Activated T-cell treated with anti-CD3 and anti-CD28 coated beads, Interleukin-2, amount 50 U/mL, for 1 hour (primary cell): ENCODE results near the gene NPB.

ENCODE experiments used
- DNase-seq: peaks from one replicate; pipeline ENCODE4 v3.0.0-alpha.2; 2020

The NPB gene

DNA sequence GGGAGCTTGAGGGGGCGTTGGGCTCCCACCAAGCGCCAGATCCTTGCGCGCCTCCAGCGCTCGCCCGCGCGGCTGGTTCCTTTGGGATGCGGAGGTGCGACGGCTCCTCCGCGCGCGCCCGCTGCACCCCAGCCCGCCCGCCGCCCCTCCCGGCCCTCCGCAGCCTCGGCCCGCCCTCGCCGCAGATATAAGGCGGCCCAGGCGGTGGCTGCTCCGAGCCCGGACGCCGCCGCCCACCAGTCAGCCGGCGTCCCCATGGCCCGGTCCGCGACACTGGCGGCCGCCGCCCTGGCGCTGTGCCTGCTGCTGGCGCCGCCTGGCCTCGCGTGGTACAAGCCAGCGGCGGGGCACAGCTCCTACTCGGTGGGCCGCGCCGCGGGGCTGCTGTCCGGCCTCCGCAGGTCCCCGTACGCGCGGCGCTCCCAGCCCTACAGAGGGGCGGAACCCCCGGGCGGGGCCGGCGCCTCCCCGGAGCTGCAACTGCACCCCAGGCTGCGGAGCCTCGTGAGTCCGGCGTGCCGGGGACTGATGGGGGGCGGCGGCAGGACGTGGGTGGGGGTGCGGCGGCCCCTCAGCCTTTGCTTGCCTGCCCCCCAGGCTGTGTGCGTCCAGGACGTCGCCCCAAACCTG is at the start of gene NPB:
Gene NPB (plus strand): TSS at position 216 of the 630 bp plus-strand sequence. CDS start 40 bp downstream, at position 256.
- DNase-seq: no peak

DNA sequence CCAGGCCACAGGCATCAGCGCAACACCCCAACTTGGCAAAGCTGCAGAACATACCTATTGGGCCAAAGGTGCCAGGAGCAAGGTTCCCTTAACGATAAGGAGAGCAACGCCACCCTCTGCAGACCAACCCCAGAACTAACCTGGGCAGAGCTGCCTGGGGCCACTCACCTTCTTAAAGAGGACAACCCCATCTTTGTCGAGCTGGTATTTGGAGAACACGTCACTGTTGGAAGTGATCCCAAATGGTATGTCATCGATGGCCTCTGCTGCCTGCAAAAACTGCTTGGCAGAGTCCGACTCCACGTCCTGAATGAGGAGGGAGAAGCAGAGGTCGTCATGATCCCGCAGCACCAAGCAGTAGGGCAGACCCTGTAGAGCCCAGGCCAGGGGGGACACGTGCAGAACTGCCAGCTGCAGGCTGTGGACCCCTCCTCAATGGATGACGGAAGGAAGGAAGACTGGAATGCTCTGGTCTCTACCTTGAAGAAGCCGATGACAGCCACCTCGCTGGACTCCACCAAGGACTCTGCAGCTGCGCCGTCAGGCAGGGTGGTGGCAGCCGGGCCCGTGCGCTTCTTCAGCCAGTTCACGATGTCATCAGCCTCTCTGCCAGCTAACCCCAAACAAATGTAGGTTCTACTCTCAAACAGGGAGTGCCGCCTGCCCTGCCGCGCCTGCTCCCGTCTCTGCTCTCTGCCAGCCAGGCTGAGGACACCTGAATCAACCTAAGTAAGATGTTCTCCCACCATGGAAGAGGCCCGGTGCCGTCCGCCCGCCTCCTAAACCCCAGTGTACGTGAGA is 46.9 kb upstream of the NPB start:
- DNase-seq: no peak

DNA sequence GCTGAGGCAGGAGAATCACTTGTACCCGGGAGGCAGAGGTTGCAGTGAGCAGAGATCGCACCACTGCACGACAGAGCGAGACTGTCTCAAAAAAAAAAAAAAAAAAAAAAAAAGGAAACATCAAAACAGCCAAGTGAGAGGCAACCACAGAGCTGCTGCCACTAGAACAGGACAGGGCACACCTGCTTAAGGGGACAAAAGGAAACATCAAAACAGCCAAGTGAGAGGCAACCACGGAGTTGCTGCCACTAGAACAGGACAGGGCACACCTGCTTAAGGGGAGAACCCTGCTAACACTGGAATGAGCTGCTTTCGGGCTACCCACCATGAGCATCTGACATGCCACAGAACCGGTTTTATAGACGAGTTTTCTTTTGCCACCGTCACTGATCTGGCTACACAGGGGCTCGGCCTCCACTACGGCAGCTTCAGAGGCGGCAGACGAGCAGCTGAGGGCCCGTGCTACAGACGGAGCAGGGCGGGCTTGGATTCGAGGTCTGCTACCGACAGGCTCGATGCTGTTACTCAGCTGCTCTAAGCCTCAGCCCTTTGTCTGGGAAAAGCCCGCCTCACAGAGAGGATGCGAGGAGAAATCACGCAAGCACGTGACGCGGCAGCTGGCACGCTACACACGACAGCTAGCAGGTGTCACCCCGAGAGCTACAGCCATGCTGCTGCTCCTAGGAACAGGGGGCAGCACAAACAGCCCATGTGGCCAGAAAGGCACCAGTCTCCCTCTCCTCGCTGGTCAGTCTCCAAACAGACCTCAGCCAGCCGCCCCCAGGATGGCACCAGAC is 43.7 kb upstream of the NPB start:
- DNase-seq: no peak

DNA sequence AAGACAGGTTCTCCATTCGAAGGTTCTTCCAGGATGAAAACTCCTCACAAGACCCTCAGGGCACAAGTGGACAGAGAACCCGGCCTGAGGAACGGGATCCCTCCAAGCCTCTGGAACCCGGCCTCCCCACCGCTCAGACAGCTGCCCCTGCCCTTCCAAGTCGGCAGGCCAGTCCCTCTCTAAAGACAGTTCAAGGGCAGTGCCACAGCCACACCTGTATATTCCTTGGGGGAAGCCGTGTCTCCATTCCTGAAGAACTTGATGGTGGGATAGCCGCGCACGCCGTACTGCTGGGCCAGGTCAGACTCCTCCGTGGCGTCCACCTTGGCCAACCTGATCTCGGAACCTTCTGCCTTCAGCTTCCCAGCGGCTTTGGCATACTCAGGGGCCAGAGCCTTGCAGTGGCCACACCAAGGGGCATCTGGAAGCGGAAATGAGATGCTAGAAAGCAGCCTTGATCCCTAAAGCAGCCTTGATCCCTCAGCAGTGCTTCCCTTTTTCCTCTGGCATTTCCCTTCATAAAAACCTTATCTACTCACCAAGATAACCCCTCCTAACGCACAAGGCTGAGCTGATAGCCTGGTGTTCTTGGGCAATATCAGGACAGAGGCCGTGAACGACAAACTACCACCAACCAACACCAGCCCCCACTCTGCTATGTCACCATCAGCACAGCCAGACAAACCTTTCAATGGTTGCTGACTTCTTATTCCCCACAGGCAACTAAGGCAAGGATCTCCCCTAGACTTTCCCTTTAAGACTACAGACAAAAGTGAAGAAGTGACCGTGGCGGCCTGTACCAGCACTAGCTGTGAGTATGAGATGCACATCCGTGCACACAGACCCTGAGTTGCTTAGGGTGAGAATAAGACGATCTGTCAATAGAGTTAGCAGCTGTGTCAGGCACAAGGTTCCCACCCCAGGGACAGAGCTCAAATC is 42.8 kb upstream of the NPB start:
- DNase-seq: no peak

DNA sequence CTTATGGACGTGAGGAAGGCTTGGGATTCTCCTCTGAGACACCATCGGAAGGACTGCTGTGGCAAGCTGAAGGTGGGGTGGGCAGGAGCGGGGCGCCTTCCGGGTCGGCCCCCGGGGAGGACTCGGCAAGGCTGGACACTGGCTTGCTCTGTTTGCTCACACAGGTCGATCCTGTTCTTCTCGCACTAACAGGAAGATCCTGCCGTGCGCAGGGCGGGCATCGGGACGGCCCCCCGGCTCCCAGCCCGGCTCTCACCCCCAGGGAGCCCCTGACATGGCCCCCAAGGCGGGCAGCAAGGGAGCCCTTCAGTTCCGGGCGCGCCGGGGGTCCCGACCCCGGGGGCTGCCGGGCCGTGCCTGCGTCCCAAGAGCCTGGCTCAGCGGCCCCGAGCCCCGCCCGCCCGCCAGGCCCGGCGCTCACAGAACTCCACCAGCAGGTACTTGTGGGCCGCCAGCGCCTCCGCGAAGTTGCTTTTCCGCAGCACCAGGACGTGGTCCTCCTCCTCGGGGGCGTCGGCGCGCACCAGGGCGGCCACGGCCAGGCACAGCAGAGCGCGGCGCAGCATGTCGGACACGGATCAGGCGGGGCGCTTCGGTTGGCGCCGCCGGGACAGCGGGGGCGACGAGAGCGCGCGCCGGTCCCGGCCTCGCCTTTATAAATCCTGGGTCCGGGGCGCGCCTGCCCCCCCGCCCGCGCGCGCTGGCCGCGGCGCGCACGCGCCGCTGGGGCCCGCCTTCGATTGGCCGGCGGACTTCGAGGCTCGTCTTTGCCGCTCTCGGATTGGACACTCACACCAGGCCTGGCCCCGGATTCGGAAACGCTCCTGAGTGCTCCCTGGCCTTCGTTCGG is 41.9 kb upstream of the NPB start, which contains the start of gene P4HB:
Gene P4HB (minus strand): TSS at position 630 of the 850 bp plus-strand sequence. CDS start 64 bp downstream, at position 566.
- DNase-seq: peak; percentile 94

DNA sequence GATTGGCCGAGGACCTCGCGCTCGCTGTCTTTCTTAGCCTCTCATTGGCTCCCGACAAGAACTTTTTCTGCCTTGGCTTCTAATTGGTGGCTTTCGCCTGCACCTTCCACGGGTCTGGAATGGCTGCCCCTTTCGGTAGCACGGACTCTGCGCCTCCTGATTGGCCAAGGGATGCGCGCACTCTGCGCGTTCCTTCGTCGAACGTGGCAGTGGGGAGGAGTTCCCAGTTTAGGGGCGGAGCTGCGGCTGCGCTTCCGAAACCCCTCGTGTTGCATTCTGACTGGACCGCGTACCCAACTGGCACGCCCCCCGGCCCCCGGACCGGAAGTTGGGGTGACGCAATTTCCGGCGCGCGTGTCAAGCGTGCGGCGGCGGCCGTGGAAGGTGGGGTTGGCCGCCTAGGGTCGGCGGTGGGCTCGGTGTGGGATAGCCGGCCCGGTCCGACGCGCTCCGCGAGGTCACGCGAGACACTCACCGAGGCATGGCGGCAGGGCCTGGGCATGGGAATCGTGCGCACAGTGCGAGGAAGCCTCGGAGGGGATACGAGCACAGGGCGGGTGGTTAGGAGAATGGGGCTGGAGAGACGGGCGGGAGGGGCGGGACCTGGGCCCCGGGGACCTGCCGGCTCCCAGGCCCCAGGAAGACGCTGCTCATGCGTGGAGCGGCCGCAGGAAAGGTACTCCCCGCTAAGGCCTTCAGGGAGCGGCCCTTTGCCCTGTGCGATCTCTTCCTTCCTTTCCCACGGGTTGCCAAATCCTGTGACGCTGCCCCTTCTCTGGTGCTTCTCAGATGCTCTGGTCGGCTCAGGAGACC is 41.1 kb upstream of the NPB start:
- peak; percentile 99 for DNase-seq

DNA sequence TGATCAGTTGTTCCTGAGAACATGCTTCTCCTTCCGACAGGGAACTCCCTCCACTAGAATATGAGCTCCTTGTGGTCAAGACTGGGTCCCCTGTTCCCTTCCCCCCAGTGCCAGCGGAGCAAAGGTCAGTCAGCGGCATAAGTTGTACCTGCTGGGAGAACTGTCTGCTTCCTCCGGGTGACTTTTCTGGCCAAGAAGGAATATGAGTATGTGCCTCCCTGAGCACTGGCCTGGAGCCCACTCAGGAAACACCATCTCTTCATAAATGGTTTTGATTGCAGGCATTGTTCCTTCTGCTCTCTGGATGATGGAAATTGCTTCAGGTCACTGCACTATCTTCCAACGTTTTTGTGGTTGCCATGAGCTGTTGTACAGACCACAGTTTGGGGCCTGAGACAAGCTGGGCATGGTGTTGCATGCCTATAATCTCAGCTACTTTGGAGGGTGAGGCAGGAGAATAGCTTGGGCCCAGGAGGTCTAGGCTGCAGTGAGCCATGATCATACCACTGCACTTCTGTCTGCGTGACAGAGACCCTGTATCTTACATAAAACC is 38.8 kb upstream of the NPB start:
- no peak for DNase-seq

DNA sequence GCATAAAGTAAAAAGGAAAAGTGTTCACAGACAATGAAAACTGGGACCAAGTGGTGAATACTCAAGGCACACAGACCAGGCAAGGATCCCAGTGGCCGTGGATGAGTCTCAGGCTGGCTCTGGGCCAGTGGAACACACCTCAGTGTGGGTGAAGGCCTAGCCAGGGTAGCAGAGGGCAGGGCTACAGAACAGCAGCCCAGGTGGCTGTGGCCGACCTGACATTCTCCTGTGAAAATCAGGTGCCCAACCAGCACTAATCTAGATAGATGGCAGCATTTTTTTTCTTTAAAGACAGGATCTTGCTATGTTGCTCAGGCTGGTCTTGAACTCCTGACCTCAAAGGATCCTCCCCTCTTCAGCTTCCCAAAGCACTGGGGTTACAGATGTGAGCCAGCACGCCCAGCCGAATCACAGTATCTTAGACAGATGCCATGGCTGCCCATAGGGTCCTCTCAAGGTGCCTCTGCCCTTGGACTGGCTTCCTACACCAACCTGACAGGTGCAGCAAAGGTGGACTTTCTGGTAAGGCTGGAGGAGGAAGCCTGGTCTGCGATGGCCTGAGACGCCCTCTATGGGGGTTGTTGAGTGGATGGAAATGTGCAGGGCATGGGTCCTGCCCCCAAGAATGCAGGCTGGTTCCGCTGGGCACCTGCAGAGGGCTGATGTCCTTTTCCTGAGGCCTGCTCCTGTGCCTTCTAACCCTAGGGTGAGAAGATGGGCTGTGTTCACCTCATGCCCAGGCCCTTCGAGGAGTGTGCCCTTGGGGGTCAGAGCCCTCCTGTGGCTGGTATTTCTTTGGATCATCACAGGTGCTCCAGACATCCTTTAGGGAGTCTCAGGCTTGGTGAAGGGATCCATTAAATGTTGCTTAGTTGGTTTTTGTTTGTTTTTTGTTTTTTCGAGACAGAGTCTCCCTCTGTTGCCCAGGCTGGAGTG is 37.9 kb upstream of the NPB start:
- DNase-seq: no peak

DNA sequence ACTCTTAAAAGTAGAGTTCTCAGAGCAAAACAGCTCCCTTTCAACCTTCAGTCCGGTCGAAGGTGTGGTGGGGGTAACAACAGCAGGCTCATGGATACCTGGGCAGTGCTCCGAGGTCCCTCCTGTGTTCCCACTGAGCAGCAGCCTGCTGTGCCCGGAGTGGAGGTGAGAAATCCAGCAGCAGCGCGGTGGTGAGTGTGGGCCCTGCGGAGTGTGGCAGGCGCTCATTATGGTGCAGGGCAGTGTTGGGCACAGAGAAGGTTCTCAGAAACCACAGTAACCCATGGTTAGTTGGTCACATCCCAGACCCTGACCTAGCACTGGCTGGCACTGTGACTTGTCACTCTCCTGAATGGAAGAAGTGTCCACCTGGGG is 36.7 kb upstream of the NPB start:
- DNase-seq: no peak

DNA sequence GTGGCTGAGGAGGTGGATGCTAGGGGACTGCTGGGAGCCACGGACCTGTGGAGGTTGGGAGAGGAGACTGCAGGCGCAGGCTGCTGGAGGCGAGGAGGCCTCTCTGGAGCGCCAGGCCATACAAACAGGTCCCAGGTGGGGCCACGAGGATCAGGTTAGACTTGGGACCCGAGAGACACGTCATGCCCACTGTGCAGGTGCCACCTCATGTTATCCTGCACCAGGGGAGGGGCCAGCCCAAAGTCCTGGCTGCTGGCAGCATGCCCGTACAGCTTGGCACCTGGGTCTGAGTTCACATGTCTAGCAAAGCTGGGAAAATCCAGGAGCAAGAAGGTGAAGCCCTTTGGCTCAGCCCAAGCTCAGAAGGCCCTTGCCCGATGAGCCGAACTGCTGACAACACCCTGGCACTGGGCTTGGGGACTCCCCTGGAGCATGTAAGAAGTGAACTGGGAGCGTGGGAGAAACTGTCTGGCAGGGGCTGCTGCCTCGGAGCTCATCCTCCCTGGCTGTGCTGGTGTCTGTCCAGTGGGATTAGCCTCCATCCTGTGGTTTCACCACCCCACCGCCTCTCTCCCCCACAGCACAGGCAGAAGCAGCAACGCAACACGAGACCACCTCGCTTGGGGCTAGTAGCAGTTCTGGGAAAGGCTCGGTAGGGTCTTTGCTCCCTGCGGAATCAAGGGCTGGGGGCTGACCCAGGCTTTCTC is 36.2 kb upstream of the NPB start:
- peak; percentile 30 for DNase-seq

DNA sequence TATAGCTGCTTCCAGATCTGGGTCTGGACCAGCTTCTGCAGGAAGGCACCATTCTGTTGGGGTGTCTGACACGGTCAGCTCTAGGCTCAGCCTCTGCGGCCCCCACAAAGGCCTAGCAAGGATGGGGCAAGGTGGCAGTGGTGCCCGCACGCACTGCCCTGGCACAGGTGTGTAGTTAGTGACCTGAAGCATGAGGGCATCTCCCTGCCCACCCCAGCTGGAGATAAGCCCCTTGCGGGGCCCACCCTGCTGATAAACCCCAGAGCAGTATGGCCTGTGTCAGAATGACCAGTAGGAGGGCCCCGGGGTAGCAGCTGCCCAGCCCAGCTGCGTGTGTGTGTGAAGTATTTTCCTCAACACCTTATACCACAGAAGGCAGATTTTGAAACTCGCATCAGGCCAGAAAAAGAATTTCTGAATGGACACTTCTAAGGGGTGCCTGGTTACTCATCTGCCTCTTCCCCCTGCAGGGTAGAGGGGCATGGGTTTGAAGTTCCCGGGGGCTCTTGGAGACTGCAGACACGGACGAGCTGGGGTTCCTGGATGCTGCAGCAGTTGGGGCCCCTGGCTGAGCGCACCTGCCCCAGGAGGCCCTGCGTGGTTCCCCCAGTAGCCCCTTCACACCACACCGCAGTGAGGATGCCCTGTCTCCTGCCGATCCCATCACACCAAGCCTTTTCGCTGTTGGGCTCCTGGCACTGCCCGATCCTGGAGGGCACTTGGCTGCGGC is 35.4 kb upstream of the NPB start:
- DNase-seq: peak; percentile 44

DNA sequence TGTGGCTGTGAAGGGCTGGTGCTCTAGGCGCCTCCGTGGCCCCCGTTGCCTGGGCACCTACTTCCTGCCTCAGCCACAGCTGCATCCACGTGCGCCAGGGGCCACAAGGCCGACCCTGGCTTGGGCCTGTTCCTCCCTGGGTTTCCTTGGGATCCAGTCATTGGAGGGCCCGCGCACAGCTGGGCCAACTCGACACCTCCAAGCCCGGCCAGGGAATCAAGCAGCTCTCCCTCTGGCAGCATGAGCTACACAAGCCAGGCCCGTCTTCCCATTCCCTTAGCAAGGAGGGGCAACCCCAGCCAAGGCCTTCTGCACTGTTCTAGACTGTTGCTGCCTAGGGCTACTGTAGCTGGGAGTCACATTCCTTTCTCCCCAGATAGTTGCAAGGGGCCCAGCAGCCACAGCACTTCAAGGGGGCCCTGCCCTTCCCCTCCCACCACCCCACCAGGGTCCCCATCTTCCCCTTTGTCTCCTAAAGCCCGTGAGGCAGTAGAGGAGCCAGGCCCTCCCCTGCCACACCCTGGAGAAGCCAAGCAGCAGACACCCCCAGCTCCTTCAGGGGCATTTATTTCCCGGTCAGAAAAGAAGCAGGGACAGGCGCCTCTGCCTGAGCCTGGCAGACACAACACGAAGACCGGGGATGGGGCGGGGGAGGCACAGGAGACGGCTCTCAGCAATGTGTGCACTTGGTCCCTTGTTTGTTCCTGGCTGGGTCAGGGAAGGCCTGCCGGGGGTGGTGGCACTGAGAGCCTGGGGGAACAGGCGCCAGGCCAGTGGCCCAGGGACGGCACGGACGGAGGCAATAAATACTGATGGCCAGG is 34.7 kb upstream of the NPB start:
- peak; percentile 48 for DNase-seq

DNA sequence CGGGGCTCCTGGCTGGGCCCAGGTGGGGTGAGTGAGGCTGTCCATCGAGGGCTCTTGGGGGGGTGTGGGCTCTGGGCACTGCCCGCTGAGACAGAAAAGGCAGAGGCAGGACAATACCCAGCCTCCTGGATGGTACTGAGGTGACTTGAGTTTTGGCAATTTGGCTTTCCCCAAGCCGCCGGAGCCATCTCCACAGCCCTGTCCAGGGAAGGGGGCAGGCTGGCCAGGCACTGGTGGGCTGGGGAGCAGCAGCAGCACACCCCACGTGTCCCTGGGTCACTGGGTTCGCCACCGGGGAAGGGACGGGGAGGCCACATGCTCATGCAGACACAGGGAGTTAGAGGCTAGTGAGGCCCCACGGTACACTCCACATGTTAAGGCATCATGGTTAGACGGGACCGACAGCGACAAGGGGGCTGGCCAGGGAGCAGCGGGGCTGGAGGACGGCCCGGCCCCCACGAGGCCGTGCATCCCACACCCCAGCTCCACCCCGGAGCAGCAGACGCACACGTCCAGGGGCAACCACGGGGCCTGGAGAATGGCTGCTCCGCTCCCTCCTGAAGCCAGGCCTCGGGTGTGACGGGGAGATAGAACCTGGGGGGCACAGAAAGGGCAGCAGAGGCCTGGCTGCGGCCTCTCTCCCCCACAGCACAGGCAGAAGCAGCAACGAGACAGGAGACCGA is 33.9 kb upstream of the NPB start:
- DNase-seq: peak; percentile 30

DNA sequence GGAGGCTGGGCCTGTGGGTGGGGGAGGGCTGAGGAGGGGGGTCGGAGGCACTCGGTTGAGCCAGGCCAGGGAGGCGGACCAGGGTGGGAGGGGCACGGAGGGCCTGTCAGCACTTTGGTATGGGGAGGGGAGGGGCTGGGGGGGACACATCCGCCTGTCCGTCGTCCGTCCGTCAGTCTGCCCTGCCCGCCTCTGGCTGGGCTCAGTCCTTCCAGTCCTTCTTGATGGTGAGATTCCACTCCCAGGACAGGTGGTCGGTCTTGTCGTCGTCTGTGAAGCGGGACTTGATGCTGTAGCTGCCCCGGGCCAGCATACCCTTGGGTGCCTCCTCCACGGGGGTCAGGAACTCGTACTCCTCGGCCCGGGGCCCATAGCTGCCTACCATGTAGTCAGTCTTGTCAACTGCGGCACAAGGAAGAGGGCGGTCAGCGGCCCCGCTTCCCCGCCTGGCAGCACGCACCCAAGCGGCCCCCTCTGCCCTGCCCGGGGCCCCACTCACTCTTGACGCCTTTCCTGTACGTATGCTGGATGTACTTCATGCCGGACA is 33.3 kb upstream of the NPB start:
- no peak for DNase-seq

DNA sequence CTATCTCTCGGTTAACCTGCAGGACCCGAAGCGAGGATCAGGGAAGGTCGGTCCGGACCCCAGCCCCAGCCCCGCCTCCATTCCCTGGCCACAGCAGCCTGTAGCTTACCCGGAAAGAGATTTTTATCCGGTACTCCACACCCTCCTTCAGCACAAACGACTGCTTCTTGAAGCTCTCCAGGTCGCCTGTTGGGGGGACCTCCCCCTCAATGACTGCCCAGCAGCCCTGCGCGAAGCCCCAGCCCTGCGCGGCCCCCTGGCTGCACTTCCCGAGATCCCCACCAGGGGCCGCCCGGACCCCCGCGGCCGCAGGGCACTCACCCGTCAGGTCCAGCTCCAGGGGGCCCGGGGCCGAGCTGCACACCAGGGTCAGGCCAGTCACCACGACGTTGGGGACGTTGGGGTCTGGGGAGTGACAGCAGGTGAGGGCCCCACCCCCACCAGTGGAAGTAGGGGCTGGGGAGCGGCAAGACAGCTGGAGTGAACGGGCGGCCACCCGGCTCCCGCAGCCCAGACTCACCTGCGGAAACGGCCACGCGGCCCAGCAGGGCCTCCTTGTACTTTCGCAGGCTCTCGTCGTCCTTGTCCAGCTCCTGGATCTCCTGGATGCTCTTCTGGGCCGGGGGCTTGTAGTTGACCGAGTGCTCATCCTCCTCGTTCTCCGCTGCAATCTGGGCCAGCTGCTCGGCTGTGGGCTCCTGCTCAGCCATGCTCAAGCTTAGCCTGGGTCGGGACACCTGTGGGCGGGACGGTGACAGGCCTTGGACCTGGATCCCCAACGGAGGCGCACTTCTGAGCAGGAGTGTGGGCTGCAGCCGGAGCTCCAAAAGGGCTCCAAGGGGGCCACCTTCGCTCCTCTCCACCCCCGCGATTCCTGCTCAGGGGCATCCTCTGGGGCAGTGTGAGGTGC is 32.6 kb upstream of the NPB start:
- peak; percentile 57 for DNase-seq
